ENCODE results near the gene ZNF341. TPM values are rescaled to one million over a fixed set of nuclear protein-coding genes. Genes with fewer than 3 reads are reported as not detected.

ZNF341 gene
- total RNA-seq, 1 experiment from 2014 or later: 7.7 TPM

GRCh38 chr20:33784225-33784624 lies 52.4 kb downstream of the ZNF341 start:
- H3K36me3 ChIP-seq (ENCODE audit: control insufficient read depth, insufficient read depth, low read length): no peaks in the 10 kb centered on the region
- H3K27me3 ChIP-seq (ENCODE audit: control insufficient read depth, insufficient read depth, low read length): no peaks in the 10 kb centered on the region
- H3K9me3 ChIP-seq (ENCODE audit: control insufficient read depth, insufficient read depth, low read depth, low read length): no peaks in the 10 kb centered on the region
- no peak overlapping the region for H3K4me3 ChIP-seq (ENCODE audit: low read depth in 2 of 2, low read length in 2 of 2)
- in situ Hi-C loops (cut with HindIII; ENCODE audit: low pct_unique_long_range_greater_than_20kb, low sequenced_read_pairs) (no loop called here), intact Hi-C loops (cut with micrococcal nuclease; ENCODE audit: unreplicated experiment) (no loop called here)
- TF ChIP-seq CTCF (IDR thresholded peaks at IDR 0.05) (no peak), TCF7L2 (IDR thresholded peaks at IDR 0.05; ENCODE audit: low read depth, low read length) (no peak), POLR2AphosphoS5 (IDR thresholded peaks at IDR 0.05; ENCODE audit: low read depth, low read length) (no peak), SIN3A (IDR thresholded peaks at IDR 0.05; ENCODE audit: borderline replicate concordance, insufficient read depth, low read depth, low read length) (no peak), REST (IDR thresholded peaks at IDR 0.05; ENCODE audit: insufficient read depth in 1 of 2, low read depth in 2 of 2, low read length in 1 of 2) (no peak)
- CTCF ChIA-PET: no interaction called here
- no peak overlapping the region for H3K27ac ChIP-seq (ENCODE audit: low read length)
- ATAC-seq (no peak), DNase-seq (ENCODE audit: low read depth, low spot score) (no peak)
- H3K4me1 ChIP-seq (ENCODE audit: control insufficient read depth, insufficient read depth, low read length): peaks cover 8% of the 10 kb centered on the region
- POLR2A ChIA-PET: no interaction called here
- BruUV-seq (replicated peaks): no TSS peak

- Histone ChIP-seq H3K4me3 (ENCODE audit: low read depth in 2 of 2, low read length in 2 of 2) (no peak overlapping the region), H3K4me1 (ENCODE audit: control insufficient read depth, insufficient read depth, low read length) (peaks cover 21% of the 10 kb centered on the region), H3K27ac (ENCODE audit: low read length) (no peak overlapping the region), H3K27me3 (ENCODE audit: control insufficient read depth, insufficient read depth, low read length) (no peaks in the 10 kb centered on the region), H3K9me3 (ENCODE audit: control insufficient read depth, insufficient read depth, low read depth, low read length) (no peaks in the 10 kb centered on the region), H3K36me3 (ENCODE audit: control insufficient read depth, insufficient read depth, low read length) (no peaks in the 10 kb centered on the region)
- CTCF ChIA-PET: interaction anchor here (0.7 kb wide), 1 partner anchor 37 kb away, joined by 3 read pairs; no protein-coding TSS in a partner anchor
- TF ChIP-seq REST (IDR thresholded peaks at IDR 0.05; ENCODE audit: insufficient read depth in 1 of 2, low read depth in 2 of 2, low read length in 1 of 2): no peak
- DNase-seq (ENCODE audit: low read depth, low spot score) (no peak), ATAC-seq (no peak)
- in situ Hi-C loops (cut with HindIII; ENCODE audit: low pct_unique_long_range_greater_than_20kb, low sequenced_read_pairs): no loop called here
- intact Hi-C loops (cut with micrococcal nuclease; ENCODE audit: unreplicated experiment): no loop called here
- BruUV-seq (replicated peaks): no TSS peak
- POLR2A ChIA-PET: interaction anchor here (0.6 kb wide), 1 partner anchor 47 kb away, joined by 6 read pairs; no protein-coding TSS in a partner anchor
These were observed 53.7 kb downstream of the ZNF341 start for GRCh38 chr20:33785503-33785902.
